Raji (cell line): Measurements from ENCODE around the gene TMEM131L.

Source experiments
- POLR2A ChIP-seq: IDR thresholded peaks from 2 replicates; pipeline ENCODE4 v1.6.1; 2011; ENCODE audit warnings: low read depth, low read length, control low read depth; ENCODE audit not compliant: insufficient read depth

Gene TMEM131L

DNA sequence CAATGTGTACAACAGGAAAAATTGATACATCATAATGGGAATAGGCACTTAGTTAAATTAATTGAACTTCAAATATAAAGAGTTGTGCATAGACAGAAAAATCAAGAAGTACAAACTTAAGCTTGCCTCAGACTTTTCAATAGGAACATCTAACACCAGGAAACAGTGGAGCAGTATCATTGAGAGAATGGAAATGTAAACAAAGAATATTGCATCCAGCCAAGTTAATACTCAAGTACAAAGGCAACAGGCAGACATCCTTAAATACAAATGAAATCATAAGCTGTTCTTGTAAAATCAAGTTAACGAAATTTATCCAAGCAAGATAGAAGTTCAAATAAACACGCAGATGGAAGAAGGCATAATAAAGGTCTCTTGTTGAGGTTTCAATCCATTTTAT, 146.7 kb downstream of the TMEM131L start:
- no peak for TF ChIP-seq POLR2A

DNA sequence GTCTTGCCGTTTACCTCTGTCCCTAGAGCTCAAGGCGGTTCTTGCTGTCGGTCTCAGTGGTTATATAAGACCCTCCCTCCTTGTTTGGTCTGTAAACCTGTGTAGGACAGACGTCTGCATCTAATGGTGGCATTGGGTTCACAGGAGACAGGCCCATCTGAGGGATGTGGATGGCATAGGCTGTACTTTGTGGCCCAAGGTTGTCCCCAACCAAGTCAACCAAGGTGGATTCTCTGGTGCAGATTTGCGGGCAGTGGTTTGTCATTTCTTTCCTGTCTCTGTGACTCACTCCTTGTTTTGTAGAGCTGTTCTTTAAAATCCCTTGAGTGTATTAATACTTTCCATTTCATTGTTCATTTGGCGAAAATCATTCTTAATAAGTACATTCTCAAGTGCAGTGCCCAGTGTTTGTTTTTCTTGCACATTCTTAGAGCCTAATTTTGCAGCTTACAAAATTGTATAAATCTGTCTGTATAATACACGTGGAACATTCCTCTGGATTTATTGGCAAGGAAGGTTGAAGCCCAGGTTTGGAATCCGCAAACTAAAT, 149.9 kb downstream of the TMEM131L start:
- no peak for TF ChIP-seq POLR2A

DNA sequence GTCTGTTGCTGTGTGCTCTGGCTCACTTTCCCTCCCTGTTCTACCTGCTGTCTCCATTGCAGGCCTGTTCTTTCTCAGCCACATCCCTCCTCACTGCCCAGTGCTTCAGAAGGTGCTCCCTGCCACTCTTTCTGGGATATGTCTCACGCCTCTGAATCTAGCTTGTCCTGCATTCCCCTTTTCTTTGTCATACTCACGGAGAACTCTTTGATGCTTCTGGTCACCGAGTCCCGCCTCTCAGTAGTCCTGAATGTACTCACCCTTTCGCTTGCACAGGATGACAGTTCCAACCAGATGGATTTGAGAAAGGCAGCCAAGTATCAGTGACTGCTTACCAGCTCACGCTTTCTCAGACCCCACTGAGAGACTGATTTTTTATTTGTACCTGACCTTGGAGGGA, 152.7 kb downstream of the TMEM131L start:
- no peak for TF ChIP-seq POLR2A

DNA sequence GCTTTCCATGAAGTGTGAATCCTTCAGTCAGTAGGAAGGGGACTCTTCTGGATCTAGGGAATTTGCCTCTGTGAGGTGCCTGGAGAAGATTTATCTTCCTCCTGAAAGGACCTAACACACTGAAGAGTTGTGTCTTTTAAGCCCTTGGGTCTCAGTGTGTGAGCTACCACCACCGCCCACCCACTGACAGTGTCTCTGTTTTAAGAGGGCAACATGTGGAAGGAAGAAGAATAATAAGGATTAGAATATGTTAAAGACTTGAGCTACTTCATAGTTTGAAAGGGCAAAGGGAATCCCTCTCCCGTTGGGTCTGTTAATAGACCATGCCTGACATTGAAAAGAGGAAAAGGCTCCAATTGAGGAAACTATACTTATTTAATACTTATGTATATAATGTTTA, 153.7 kb downstream of the TMEM131L start:
- no peak for TF ChIP-seq POLR2A

DNA sequence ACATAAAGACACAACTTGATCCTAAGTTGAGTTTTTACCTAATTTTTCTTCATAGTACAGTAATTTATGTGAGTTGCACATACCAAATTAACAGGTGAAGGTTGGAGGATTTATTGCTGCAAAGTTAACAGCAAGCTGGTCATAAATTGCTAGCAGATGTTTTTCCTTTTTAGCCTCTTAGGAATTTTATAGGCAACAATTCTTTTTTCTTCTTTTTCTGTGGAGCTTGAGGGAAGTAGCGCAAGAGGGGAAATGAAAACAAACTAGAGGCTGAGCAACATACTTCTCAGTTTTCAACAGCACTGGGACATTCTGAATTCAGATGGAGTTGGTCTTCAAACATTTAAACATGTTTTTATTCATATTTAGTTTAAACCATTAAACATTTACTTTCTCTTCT, 154.2 kb downstream of the TMEM131L start:
- no peak for TF ChIP-seq POLR2A

DNA sequence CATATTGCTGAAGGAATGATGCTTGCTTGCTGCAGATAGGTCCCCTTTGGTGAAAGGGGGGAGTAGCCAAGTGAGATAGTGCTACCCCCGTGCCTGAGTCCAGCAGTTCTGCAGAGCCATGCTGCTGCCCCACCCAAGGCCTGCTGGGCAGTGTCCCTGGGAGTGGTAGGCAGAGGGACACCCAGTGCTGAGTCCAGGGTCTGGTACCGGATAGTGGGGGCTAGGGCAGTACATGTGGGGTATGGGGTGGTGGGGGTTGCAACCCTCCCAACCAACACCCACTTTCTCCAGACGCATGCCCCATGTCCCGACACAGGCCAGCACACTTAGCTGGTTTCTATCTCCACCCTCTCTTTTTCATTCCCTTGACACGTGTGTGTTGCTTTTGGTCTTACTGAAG, 155.9 kb downstream of the TMEM131L start:
- TF ChIP-seq POLR2A = no peak

DNA sequence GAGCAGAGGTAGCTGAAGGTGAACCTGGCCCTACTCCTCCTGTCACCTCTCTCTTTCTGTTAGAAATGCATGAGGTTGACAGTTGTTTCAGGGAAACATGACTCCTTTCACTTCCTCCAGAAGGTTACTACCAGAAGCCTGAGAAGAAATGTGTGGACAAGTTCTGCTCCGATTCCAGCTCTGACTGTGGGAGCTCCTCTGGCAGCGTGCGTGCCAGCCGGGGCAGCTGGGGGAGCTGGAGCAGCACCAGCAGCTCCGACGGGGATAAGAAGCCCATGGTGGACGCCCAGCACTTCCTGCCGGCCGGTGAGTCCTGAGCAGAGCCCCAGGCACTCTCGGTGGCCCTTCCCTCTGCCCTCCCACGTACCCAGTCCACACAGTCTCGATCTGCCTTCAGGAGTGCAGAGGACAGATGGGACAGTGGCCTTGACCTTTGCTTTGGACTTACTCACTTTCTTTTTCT, 156.6 kb downstream of the TMEM131L start:
- TF ChIP-seq POLR2A = no peak

DNA sequence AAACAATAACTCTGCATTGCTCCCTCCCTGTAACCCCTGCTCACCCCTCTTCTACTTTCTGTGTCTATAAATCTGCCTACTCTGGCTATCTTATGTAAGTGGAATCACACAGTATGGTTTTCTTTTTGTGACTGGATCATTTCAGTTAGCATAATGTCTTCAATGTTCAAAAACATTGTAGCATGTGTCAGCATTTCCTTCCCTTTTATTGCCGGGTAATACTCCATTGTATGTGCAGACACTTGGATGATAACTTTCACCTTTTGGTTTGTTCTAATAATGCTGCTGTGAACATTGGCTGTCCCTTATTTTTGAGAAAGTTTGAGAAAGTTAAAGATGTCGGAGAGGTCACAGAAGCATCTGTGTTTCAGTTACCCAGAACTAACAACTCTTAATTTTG, 157.3 kb downstream of the TMEM131L start:
- no peak for TF ChIP-seq POLR2A

DNA sequence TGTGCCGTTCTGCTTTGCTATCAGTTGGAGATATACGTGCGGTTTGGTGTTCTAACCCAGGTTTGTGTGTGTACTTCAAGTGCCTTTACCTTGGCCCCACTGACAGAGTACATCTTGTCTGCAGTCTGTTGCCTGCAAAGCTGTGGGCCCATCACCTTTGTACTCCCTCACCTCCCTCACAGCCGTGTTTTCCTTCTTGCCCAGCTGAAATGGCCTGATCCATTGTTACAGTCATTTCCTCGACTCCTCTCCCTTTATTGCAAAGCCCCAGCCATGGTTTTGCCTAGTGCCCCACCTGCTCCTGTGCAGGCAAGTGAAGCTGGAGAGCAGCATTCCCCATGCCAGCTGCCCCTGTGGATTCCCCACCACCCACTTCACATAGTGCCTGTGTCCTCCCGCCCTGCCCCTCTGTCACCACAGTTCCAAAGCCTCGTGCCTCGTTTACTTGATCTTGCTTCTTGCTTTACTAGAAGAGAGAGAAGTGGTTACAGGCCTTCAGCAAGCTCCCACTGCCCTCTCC, 162.7 kb downstream of the TMEM131L start:
- TF ChIP-seq POLR2A = no peak

DNA sequence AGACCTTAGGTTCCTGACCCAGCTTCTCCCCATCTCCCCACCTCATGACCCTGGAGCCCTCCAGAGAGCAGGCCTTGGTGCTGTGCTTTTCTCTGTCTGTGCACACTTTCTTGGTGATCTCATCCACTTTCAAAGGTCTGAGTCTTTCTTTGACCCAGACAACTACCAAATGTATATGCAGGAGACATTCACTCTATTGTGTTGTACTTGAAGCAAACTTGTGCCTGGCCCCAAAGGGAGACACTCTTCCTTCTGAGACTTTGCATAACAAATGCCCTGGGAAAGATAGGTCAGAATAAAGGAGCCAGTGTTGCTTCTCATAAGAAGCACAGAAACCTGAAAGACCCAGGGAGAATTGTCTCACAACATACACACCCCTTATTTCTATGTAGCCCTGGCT, 163.6 kb downstream of the TMEM131L start:
- no peak for TF ChIP-seq POLR2A

DNA sequence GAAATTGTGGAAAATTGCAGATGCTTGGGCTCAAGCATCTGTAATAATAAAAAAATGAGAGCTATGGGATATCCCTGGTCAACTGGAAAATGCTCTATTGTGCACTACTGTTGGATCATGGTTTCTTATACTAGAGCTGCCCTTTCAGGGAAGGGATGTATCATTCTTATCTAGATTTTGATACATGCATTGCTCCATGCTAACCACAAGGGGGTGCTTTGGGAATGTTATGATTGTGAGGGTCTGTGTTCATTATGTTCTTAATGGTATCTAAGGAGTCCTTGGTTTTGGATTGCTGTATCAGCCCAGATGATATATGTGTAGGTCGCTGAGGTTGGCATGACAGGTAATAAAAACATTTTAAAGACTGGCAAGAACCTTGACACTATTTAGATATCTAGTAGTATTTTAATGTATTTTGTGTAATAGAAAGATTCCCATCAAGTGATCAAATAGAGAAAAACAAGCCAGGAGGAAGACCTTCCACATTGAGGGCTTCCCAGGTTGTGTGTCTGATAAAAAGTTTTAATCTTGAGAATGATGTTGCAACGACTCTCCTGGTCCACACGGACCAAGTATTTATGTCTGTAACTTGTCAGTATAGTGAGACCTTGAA, 168.7 kb downstream of the TMEM131L start:
- no peak for TF ChIP-seq POLR2A

DNA sequence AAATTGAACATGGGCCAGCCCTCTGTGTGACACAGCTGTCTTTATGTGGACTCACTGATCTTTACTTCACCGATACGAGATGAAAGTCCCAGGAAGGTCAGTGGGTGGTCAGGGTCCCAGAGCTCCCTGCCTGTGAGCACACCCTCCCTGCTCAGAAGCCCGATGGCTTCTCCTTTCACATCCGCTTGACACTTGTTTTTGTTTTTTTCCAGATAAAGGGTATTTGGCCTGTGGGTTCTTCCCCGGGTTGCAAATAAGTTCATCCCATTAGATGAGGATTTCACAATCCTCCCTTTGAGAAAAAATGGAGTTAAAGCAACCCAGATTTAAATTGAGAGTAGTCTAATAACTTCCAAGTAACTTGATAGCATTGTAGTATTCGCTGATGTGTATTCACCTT, 169.7 kb downstream of the TMEM131L start:
- TF ChIP-seq POLR2A = no peak

DNA sequence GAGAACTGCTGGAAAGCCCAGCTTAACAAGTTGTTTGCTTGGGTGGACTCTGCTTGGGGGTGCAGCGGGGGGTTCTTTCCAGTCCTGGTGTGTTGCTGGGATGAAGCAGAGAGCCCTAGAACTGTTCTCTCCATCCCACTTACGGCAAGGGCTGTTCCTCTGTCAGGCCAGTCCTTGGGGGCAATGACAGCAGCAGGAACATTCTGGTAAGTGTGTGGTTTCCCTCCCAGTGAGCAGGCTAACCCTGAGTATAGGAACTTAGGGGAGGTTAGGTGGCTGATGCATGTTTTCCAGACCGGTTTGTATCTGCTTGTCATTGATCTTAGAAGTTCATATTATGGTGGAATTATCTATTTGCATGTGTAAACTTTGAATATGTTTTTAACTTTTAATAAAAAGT, 171.0 kb downstream of the TMEM131L start:
- TF ChIP-seq POLR2A = no peak

DNA sequence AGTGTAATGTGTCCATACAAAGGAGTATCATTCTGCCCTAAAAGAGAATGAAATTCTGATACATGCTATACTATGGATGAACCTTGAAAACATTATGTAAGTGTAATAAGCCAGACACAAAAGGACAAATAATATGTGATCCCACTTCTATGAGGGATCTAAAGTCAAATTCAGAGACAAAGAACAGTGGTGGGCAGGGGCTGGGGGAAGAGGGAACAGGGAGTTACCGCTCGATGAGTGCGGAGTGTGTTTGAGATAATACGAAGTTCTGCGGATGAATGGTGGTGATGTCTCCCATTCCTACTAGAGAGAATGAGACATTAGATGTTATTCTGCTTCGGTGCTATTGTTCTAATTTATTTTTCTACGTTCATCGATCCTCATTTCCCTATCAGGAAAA, 171.9 kb downstream of the TMEM131L start:
- no peak for TF ChIP-seq POLR2A

DNA sequence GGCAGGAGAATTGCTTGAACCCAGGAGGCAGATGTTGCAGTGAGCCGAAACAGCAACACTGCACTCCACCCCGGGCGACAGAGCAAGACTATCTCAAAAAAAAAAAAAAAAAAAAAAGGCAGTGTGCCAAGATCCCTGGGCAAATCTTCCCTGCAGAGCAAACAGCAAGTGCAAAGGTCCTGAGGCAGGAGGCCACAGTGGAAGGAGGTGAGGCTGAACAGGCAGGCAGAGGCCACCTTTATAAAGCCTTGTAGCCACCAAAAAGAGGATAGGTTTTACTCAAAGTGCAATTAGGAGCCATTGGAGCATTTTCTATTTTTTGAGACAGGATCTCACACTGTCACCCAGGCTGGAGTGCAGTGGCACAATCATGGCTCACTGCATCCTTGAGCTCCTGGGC, 172.8 kb downstream of the TMEM131L start:
- TF ChIP-seq POLR2A = no peak

DNA sequence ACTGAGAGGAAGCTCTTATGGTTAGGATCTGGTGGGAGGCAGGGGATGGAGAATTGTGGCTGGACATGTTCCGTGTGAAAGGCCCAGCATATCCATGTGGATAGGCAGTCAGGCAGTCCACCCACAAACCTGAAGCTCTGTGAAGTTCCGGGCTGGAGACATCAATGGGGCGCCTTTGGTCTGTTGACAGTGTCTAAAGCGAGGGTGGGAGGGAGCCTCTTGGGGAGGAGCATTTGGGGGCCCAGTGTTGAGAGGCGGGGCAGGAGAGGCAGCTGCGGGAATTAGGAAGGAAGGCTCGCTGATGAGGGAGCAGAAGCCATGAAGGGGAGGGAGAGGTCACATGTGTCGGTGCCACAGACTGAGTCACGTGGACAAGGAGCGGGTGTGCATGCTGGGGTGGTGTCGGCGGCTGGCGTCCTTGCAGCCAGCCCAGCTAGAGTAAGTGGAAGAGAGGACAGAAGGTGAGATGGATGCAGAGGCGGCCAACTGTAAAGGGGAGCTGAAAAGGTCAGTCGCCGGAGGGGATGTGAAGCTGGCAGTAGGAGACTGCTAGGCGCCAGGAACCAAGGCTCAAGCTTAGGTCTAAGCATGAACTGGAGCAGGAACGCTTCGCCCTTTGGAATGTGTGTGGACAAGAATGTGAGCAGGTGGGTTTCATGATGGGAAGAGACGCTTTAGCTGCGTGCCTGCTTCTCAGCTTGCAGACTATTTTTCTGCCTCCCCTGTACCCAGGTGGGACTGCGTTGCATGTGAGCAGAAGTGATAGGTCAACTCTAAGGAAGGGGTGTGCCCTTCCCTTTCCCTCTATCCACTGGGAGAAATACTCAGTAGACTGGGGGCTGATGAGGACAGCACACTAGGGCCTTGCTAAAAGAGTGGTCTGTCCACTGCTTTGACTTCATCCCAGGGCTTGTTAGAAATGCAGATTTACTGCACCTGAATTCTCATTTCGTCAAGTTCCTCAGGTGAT, 174.0 kb downstream of the TMEM131L start:
- no peak for TF ChIP-seq POLR2A
